ENCODE measurements around the gene MAL.
"Not testable (repeated sequence)": the region's sequence is repeated elsewhere in the genome, so short reads cannot be mapped to it uniquely, and the experiment has no call there.

Gene MAL

GRCh38 chr2:95034818-95035217 is 9.3 kb downstream of the MAL start:
- DNase-seq: no peak

- DNase-seq: no peak
Observed at GRCh38 chr2:95036596-95037383, 11.3 kb downstream of the MAL start.

- no peak for DNase-seq
Observed at GRCh38 chr2:95037384-95037839, 11.9 kb downstream of the MAL start.

GRCh38 chr2:95037841-95038585 is 12.5 kb downstream of the MAL start:
- not testable (repeated sequence) for DNase-seq

- no peak for DNase-seq
Observed at GRCh38 chr2:95038635-95039298, 13.3 kb downstream of the MAL start.

GRCh38 chr2:95039363-95039762 is 13.9 kb downstream of the MAL start:
- no peak for DNase-seq

- DNase-seq: no peak
Observed at GRCh38 chr2:95039978-95040377, 14.5 kb downstream of the MAL start.

- DNase-seq: no peak
Observed at GRCh38 chr2:95040426-95040825, 14.9 kb downstream of the MAL start.

GRCh38 chr2:95041060-95041823 is 15.7 kb downstream of the MAL start:
- DNase-seq: no peak

GRCh38 chr2:95041824-95042442 is 16.4 kb downstream of the MAL start:
- no peak for DNase-seq

- DNase-seq: no peak
Observed at GRCh38 chr2:95042472-95043271, 17.2 kb downstream of the MAL start.

- peak; percentile 53 for DNase-seq
Observed at GRCh38 chr2:95043300-95044093, 18.0 kb downstream of the MAL start.

- DNase-seq: no peak
Observed at GRCh38 chr2:95044601-95045000, 19.1 kb downstream of the MAL start.

- DNase-seq: no peak
Observed at GRCh38 chr2:95046371-95047112, 21.0 kb downstream of the MAL start.

GRCh38 chr2:95047629-95048510 is 22.4 kb downstream of the MAL start:
- no peak for DNase-seq

- no peak for DNase-seq
Observed at GRCh38 chr2:95048825-95049682, 23.5 kb downstream of the MAL start.

- DNase-seq: no peak
Observed at GRCh38 chr2:95049683-95049955, 24.1 kb downstream of the MAL start.

- no peak for DNase-seq
Observed at GRCh38 chr2:95049961-95050360, 24.5 kb downstream of the MAL start.
